Measurements from ENCODE around the gene ARL8B.
"Not testable (repeated sequence)": the region's sequence is repeated elsewhere in the genome, so short reads cannot be mapped to it uniquely, and the experiment has no call there.

The ARL8B gene

DNA sequence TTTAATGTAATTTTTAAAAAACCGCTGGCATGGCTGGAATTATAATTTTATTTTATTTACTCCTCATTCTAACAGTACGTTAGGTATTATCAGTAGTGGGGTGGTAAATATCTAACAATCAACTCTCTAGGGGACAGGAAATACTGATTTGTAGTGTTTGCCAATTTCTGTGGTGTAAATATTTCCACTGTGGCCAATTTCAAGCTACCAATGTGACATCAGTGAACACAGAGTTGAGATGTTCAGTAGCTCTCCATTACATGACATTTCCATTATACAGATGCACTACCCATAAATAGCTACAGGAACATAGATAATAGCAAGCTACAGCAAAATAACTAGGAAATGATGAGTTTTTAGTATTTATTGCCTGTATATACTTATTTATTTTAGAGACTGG is 10.0 kb upstream of the ARL8B start:
- DNase-seq, result no peak

- DNase-seq, result not testable (repeated sequence)
Measured at GRCh38 chr3:5113726-5114125, 8.4 kb upstream of the ARL8B start.

GRCh38 chr3:5115506-5116162 is 6.5 kb upstream of the ARL8B start:
- DNase-seq, result no peak

DNA sequence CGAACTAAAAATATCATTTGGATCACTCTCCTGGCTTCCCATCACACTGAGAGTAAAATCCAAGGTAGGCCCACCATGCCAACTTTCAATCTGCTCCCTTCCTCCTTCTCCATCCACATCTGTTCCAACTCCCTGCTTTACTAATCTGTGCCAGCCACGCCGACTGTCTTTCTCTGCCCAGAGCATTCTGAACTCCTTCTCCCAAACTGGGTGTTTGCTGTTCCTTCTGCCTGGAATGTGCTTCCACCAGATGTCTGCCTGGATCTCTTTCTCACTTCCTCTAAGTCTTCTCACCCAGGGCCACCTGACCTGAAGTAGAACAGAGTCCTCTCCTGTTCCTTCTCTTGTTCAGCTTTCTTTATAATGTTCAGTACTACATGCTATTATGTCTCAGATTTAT is 5.6 kb upstream of the ARL8B start:
- no peak for DNase-seq

DNA sequence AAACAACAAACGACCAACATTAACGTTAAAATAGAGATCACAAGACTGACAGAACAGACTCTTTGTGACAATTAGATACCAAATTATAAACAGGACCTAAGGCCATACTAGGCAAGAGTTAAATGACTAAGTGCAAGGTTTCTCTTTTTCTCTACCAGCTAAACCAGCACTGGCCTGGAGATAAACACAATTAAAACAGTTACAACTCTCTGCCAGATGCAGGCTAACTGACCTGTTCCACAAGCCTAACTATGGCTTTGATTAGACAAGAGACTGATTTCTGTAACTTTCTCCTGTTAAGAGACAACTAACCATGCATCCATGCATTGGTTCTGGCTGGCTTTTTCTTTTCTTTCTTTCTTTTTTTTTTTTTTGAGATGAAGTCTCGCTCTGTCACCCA is 1.6 kb upstream of the ARL8B start:
- no peak for DNase-seq

DNA sequence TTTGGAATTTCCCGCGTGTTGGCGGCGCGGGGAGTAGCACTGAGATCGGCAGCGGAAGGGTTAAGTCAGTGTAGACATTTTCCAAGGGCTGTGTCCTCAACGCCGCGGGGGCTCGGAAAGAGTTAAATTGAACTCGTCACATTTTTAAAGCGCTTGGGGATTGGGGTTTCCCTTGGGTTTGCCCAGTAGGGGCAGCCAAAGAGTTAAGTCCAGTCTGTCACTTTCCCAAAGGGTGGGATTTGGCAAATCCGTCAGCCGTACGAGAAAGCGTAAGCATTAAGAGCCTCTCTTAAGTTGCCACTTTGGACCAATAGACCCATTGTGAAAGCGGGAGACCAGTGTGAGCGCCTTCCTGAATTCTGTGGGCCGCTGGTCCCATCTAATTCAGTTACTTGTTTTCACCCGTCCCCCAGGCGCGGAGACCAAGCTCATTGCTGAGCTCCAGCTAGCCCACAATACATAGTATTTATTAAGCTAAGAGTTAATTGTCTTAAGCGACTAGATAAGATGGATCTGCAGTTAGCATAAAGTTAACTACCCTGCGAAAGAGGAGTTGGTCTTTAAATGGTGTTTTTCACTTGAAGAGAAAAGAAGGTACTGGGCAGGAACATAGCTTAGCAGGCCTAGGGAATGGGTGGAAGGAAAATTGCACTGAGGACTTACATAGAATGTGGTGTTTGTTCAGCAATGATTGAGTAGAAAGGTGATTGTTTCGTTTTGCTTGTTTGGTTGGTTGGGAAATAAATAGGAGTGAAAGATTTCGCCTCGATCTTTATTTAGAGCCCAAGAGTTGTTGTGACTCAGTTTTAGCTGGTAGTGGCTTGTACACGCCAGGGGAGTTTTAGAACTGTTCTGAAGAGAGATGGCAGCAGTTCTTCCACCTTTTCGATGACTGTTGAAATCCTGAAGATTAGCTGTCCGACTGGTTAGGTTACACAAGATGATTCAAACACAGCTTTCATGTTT is 932 bp downstream of the ARL8B start:
- DNase-seq, result no peak

- DNase-seq, result no peak
Measured at GRCh38 chr3:5123937-5124336, 1.8 kb downstream of the ARL8B start.

GRCh38 chr3:5126586-5126985 is 4.5 kb downstream of the ARL8B start:
- DNase-seq, result no peak

DNA sequence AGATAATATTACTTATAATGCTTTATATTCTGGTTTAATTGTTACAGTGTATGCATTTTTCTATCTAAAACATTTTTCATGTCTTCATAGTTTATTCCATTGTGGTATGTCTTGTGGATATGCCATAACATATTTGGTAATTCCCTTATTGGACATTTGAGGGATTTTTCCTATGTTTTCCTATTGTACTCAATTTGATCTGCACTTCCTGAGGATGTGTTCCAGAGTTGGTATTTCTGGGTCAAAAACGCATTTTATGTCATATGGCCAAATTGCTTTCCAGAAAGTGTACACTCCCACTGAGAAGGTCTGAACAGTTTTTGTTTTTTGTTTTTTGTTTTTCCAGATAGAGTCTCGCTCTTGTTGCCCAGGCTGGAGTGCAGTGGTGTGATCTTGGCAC is 6.8 kb downstream of the ARL8B start:
- DNase-seq, result no peak

DNA sequence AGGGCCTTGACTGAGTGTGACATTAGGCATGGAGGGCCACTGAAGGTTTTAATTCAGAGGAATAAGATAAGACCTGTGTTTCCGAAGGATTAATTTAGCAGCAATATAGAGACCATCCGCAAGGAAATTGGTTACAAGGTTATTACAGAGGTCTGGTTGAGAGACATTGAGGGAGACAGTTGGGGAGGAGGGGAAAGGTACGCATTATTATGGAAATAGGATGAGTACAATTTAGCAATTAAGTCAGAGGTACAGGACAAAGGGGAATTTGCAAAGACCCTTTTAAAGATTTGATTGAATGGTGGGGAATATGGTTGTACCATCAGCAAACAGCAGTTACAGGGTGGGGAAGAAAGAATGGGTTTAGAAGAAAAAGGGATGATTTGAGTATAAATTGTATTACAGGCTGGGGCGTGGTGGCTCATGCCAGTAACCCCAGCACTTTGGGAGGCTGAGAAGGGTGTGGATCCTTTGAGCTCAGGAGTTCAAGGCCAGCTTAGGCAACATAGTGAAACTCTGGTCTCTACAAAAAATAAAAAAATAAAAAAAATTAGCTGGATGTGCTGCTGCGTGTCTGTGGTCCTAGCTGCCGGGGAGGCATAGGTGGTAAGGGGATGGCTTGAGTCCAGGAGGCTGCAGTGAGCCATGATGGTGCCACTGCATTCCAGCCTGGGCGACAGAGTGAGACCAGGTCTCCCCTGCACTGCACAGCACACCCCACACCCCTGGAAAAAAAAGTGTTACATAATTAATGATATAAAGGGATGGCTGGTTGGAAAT is 11.3 kb downstream of the ARL8B start:
- no peak for DNase-seq

- DNase-seq, result no peak
Measured at GRCh38 chr3:5134019-5134391, 11.9 kb downstream of the ARL8B start.

DNA sequence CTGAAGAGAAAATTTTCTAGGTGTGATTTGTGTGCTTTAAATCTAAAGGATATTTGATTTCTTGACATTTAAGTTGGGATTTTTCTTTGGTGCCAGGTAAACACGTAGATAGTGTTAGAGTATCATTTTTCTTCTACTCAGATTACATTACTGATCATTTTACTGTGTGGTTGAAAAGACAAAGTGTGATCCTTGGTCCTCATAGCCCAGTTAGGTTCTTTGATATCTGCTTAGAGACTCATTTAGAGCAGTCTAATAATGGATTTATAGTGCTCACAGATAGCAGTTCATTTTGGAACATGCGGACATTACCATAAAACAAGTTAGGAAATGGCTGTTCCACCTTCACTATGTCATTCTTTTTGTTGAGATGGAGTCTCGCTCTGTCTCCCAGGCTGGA is 12.4 kb downstream of the ARL8B start:
- DNase-seq, result no peak

DNA sequence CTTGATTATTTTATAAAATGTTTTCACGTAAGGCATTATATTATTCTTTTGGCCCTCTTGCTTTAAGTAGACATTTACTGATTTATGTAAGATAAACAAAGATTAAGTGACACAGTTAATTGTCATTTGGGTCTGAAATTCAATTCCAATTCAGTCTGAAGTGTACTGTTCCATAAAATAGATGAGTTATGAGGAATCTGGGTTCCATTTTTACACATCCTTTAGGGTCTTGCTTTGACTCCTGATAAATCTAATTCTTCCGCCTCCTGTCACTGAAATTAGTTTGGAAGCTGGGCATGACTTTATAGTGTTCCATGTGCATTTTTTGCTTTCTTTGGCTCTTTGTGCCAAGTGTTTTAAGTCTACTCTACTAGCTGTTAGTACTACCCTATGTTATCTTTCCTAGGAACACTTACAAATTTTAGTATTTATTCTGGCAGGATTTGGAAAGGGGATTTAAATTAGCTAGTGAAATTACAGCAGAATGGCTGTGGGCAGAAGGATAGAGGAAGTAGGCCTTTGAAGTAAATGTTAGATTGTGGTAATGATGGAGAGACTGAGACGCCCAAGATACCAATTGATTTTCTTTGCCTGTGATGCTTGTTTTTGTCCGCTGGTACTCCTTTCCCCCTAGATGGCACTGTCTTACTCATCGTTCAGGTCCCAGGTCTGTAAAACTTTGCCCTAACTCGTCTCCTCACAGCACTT is 14.3 kb downstream of the ARL8B start:
- DNase-seq, result no peak

DNA sequence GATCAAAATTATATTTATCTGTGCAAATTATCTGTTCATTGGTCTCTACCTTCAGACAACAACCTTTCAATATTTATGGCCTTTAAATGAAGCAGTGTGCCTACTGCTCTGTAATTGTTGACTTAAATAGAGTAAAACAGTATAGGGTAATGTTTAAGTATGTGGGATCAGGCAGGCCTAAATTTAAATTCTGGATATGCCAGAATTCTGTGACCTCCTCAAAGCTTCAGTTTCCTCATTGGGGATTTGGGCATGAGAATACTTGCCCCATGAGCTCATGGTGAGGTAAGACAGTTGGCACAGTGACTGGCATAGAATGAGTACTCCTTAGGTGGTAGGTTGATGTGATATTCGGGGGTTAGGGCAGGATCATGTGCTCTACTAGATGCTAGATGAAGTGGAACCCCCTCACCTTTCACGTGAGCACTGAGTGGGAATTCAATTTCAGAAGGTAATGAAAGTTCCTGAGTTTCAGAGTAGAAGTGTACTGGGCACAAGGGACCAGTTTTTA is 14.9 kb downstream of the ARL8B start:
- DNase-seq, result no peak

DNA sequence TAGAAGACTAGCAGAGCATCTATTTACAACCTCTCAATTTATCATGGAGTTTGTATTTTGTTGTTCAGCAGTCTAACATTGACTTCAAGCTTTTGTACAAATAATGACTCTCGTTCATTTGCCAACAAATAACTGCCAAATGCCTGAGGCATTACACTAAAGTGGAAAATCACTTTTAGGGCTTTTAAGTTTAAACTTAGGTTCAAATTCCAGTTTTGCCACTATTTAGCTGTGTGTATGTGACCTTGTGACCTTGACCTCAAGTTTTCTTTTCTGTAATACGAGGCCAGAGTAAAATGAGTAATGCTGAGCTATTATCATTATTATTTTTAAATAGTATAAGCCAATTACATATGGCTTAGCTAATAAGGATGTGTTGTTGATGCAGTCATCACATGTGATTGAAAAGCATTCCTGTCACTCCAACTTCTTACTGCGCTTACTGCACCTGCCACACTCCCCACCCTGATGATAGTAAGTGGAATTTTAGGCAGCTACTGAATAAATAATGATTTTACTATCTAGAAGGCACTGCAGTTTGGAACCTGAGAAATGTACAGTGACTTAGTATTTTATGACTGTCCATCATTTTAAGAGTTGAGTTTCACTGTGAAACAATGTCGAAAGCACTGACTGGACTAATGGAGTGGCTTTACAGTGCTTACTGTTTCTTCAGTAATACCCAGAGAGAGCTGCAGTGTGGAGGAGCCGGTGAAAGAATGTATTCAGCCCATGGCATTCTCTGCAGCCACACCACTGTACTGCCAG is 16.3 kb downstream of the ARL8B start:
- DNase-seq, result no peak

DNA sequence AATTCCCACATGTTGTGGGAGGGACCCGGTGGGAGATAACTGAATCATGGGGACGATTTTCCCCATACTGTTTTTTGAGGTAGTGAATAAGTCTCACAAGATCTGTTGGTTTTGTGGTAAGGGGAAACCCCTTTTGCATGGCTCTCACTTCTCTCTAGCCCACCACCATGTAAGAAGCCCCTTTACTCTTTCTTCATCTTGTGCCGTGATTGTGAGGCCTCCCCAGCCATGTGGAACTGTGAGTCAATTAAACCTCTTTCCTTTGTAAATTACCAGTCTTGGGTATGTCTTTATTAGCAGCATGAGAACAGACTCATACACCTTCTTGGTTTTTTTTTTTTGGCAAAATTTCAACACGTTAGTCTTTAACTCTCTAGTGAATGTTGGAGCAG is 18.1 kb downstream of the ARL8B start:
- DNase-seq, result no peak

DNA sequence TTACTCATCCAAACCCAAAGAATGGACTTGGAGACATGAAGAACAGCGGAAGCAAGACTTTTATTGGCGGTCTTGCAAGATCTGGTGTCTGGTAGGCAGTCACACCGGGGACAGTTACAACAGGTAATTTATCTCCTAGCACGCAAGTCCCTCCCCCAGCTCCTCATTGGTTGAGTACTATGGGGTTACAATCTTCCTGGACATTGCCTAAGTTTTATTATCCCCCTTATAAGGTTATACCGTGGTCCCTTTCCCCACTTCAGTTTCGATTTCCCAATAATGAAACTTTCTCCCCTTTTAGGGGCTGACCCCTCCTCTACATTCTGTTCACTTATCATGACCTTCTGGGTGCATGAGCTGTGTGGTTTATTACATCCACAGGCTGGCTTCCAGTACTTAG is 18.7 kb downstream of the ARL8B start:
- no peak for DNase-seq

DNA sequence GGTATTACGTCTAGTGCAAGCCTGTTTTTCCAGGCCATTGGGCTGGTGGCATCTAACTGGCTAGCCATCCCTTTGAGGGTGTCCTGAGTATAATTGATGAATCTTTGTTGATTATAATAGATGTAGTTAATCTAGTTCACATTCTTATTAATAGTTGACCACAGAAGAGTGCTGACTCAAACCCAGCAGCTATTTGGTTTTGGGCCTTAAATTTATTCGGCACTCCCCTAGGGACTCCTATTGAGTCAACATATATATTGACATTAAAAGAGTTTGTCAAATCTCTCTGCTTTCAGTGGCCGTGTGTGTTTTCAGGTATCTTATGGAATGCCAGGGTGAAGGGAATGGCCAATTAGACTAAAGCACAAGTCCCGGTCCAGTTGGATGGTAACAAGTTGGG is 19.7 kb downstream of the ARL8B start:
- no peak for DNase-seq

GRCh38 chr3:5143464-5143863 is 21.4 kb downstream of the ARL8B start:
- no peak for DNase-seq

DNA sequence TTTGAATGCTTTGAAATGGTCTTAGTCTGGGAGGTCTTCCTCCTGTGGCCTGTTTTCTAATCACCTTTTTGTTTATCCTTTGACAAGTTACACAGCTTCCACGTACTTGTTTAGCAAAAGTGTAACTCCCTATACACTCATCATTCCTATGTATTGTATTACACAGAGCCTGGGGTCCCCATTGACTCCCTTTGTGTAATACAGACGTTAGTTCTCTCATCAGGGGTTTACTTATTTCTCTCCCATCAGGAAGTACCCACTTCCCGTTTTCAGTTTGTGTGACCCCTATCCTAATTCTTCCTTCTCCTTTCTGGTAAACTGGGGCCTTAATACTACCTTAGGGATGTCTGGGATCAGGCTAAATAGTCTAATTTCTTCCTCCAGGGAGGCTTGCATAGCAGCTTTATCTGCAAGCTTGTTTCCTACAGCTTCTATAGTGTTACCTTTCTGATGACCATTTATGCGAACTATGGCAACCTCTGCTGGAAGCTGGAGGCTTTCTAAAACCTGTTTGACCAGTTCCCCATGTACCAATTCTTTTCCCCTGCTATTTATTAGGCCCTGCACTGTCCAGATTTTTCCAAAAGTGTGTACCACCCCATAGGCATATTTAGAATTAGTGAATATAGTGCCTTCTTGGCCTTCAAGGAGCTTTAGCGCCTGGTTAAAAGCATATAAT is 22.4 kb downstream of the ARL8B start:
- no peak for DNase-seq

- DNase-seq, result no peak
Measured at GRCh38 chr3:5145120-5145519, 23.0 kb downstream of the ARL8B start.
